GM12874 (cell line): ENCODE results near the gene IGLON5.
A peak's percentile ranks its signal among the peaks of the same experiment; 100 is the strongest.

Experiments
- CTCF ChIP-seq: IDR thresholded peaks from 2 replicates; pipeline ENCODE4 v1.5.1; 2011; ENCODE audit warnings: low read depth, mild to moderate bottlenecking, control low read depth, low read length, moderate library complexity; ENCODE audit not compliant: insufficient read depth

The IGLON5 gene

GRCh38 chr19:51339687-51340656, 28.5 kb downstream of the IGLON5 start:
- peak; percentile 39; the same call in 1 of the 2 replicates for TF ChIP-seq CTCF

- no peak for TF ChIP-seq CTCF
Observed at GRCh38 chr19:51341066-51341465, 29.6 kb downstream of the IGLON5 start.

- TF ChIP-seq CTCF = no peak
Observed at GRCh38 chr19:51341976-51342580, 30.6 kb downstream of the IGLON5 start, which contains the start of gene VSIG10L. VSIG10L (minus strand) TSS chr19:51342139; CDS start chr19:51342124, 15 bp downstream.

GRCh38 chr19:51342631-51343569, 31.5 kb downstream of the IGLON5 start:
- no peak for TF ChIP-seq CTCF

- no peak for TF ChIP-seq CTCF
Observed at GRCh38 chr19:51345076-51345620, 33.7 kb downstream of the IGLON5 start.

- no peak for TF ChIP-seq CTCF
Observed at GRCh38 chr19:51346742-51347141, 35.3 kb downstream of the IGLON5 start.
